Measurements from ENCODE around the gene HSPA1B. TPM values are rescaled to one million over a fixed set of nuclear protein-coding genes. Genes with fewer than 3 reads are reported as not detected.

The HSPA1B gene
- polyA plus RNA-seq, 1 donor from 2014 or later = 120 TPM

DNA sequence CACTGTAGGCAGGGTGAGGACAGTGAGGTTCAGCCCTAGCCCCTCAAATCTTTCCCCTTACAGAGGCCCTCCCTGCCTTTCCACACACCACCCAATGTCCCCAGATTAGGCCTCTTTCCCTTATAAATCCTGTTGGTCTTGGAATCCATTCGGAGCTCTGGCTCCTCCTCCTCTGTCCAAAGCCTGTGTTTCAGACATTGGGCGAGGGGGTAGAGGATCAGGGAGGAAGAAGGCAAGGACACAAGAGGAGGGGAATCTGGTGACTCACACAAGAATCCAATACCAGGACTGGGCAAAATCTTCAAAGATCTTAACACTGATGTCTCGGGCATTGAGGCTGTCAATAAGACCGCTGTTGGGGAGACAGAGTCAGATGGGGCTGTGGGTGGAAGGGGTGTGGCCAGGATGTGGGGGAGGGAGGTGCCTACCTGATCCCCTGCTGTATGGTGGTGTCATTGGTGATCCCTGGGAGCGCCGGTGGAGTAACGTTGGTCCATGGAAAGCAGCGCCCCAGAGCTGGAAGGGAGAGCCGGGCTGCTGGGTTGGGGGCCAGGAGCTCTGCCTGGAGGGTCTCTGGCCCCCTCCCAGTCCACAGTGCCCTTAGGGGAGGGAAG, 43.6 kb downstream of the HSPA1B start (continued):
- TF ChIP-seq, protein P1, sequence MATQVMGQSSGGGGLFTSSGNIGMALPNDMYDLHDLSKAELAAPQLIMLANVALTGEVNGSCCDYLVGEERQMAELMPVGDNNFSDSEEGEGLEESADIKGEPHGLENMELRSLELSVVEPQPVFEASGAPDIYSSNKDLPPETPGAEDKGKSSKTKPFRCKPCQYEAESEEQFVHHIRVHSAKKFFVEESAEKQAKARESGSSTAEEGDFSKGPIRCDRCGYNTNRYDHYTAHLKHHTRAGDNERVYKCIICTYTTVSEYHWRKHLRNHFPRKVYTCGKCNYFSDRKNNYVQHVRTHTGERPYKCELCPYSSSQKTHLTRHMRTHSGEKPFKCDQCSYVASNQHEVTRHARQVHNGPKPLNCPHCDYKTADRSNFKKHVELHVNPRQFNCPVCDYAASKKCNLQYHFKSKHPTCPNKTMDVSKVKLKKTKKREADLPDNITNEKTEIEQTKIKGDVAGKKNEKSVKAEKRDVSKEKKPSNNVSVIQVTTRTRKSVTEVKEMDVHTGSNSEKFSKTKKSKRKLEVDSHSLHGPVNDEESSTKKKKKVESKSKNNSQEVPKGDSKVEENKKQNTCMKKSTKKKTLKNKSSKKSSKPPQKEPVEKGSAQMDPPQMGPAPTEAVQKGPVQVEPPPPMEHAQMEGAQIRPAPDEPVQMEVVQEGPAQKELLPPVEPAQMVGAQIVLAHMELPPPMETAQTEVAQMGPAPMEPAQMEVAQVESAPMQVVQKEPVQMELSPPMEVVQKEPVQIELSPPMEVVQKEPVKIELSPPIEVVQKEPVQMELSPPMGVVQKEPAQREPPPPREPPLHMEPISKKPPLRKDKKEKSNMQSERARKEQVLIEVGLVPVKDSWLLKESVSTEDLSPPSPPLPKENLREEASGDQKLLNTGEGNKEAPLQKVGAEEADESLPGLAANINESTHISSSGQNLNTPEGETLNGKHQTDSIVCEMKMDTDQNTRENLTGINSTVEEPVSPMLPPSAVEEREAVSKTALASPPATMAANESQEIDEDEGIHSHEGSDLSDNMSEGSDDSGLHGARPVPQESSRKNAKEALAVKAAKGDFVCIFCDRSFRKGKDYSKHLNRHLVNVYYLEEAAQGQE (IDR thresholded peaks at IDR 0.05; ENCODE audit: borderline replicate concordance) = no peak
- TF ChIP-seq TAF1 (IDR thresholded peaks at IDR 0.05; ENCODE audit: low read depth) (no peak), POLR2AphosphoS5 (IDR thresholded peaks at IDR 0.05) (no peak)

DNA sequence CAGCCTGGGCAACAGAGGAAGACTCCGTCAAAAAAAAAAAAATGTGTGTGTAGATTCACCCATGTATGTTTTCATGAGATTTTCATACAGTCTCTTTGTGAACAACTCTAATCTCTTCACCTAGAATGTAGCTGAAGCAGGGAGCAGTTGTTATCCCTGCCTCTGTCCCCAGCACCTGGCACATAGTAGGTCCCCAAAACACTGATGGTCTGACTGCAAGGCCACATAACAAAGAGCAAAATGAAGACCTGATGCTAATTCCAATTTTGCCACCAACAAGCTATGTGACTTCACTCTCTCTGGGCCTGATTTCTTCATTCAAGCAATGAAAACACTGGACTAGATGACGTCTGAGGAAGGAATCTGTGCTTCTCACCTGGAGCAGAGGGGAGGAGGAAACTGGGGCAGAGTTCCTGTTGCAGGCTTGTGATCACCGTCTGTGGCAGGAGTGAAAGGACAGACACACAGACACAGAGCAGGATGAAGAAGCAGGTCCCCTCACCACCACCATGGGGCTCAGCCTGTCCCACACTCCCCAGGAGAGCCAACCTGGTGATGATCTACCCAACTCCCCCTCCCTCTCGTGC, 46.6 kb downstream of the HSPA1B start:
- no peak overlapping the region for H2AFZ ChIP-seq (ENCODE audit: low read depth, low read length)
- H3K27ac ChIP-seq (ENCODE audit: low read length) = no peak overlapping the region
- no peaks in the 10 kb centered on the region for H3F3A ChIP-seq (ENCODE audit: insufficient read depth, low read length, poor library complexity, severe bottlenecking)
- TF ChIP-seq, protein P2, sequence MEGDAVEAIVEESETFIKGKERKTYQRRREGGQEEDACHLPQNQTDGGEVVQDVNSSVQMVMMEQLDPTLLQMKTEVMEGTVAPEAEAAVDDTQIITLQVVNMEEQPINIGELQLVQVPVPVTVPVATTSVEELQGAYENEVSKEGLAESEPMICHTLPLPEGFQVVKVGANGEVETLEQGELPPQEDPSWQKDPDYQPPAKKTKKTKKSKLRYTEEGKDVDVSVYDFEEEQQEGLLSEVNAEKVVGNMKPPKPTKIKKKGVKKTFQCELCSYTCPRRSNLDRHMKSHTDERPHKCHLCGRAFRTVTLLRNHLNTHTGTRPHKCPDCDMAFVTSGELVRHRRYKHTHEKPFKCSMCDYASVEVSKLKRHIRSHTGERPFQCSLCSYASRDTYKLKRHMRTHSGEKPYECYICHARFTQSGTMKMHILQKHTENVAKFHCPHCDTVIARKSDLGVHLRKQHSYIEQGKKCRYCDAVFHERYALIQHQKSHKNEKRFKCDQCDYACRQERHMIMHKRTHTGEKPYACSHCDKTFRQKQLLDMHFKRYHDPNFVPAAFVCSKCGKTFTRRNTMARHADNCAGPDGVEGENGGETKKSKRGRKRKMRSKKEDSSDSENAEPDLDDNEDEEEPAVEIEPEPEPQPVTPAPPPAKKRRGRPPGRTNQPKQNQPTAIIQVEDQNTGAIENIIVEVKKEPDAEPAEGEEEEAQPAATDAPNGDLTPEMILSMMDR (IDR thresholded peaks at IDR 0.05; ENCODE audit: poor library complexity, severe bottlenecking) = no peak
- TF ChIP-seq SMC3 (conservative IDR thresholded peaks at IDR 0.05; ENCODE audit: poor library complexity) (no peak), POLR2AphosphoS5 (IDR thresholded peaks at IDR 0.05) (no peak), EZH2 (IDR thresholded peaks at IDR 0.05; ENCODE audit: borderline replicate concordance, insufficient read depth, low read length, poor library complexity, severe bottlenecking) (no peak), EP300 (conservative IDR thresholded peaks at IDR 0.05; ENCODE audit: poor library complexity, severe bottlenecking) (no peak)
- H4K20me1 ChIP-seq (ENCODE audit: insufficient read depth) = no peaks in the 10 kb centered on the region
- no peaks in the 10 kb centered on the region for H3K27me3 ChIP-seq (ENCODE audit: insufficient read depth, low read depth, low read length)
- no peaks in the 10 kb centered on the region for H3K36me3 ChIP-seq (ENCODE audit: insufficient read depth, low read length)
- H3K79me2 ChIP-seq (replicated peaks; ENCODE audit: insufficient read depth, low read length) = no peaks in the 10 kb centered on the region
- no peak overlapping the region for H3K4me2 ChIP-seq (ENCODE audit: low read length)
- H3K4me3 ChIP-seq (ENCODE audit: low read length) = no peak overlapping the region
- no peaks in the 10 kb centered on the region for H3K9me3 ChIP-seq (ENCODE audit: low read length)
- H3K9ac ChIP-seq (ENCODE audit: low read length) = no peak overlapping the region
- H3K9me2 ChIP-seq (ENCODE audit: insufficient read depth, low read length) = no peaks in the 10 kb centered on the region

DNA sequence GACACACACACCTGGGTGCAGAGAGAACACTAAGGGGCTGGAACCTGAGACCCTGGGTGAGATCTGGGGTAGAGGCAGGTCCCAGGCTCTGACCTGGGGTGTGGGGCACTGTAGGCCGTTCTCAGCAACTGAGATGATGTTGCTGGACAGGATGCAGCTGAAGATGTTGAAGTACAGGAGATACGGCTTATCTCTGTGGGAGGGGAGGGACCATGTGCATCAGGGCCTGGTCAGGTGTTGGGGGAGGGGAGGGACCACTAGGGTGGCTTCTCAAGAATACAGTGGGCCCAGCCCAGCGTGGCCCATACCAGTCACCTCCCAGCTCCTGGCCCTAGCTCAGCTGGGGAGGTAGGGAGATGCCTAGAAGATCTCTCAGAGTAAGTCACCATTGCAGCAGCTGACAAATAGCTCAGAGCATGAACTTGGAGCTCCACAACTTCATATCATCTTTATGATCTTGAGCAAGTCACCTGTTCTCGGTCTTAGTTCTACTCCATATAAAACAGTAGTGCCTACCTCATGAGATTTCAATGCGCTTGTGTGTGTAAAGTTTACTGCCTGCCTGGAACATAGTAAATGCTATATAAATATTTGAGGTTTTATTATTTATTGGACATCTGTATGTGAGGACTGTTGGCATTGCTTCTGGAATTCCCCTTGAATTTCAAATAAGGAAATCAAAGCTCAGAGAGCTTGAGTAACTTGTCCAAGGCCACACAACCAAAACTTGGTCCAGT, 47.5 kb downstream of the HSPA1B start:
- Histone ChIP-seq H2AFZ (ENCODE audit: low read depth, low read length) (no peak overlapping the region), H3K4me2 (ENCODE audit: low read length) (no peak overlapping the region), H3K9me3 (ENCODE audit: low read length) (no peaks in the 10 kb centered on the region), H3K36me3 (ENCODE audit: insufficient read depth, low read length) (no peaks in the 10 kb centered on the region), H3K27me3 (ENCODE audit: insufficient read depth, low read depth, low read length) (no peaks in the 10 kb centered on the region), H3K27ac (ENCODE audit: low read length) (no peak overlapping the region), H3K9ac (ENCODE audit: low read length) (no peak overlapping the region), H3K79me2 (replicated peaks; ENCODE audit: insufficient read depth, low read length) (no peaks in the 10 kb centered on the region), H3K4me3 (ENCODE audit: low read length) (no peak overlapping the region), H3K9me2 (ENCODE audit: insufficient read depth, low read length) (no peaks in the 10 kb centered on the region), H4K20me1 (ENCODE audit: insufficient read depth) (no peaks in the 10 kb centered on the region), H3F3A (ENCODE audit: insufficient read depth, low read length, poor library complexity, severe bottlenecking) (no peaks in the 10 kb centered on the region)
- no peak for TF ChIP-seq EP300 (conservative IDR thresholded peaks at IDR 0.05; ENCODE audit: poor library complexity, severe bottlenecking)
- no peak for TF ChIP-seq TAF1 (IDR thresholded peaks at IDR 0.05; ENCODE audit: low read depth)
- TF ChIP-seq, protein P1 (IDR thresholded peaks at IDR 0.05; ENCODE audit: borderline replicate concordance) = no peak
- TF ChIP-seq MXI1 (conservative IDR thresholded peaks at IDR 0.05; ENCODE audit: poor library complexity, severe bottlenecking) = no peak
- no peak for TF ChIP-seq POLR2AphosphoS5 (IDR thresholded peaks at IDR 0.05)
- TF ChIP-seq, protein P2 (IDR thresholded peaks at IDR 0.05; ENCODE audit: poor library complexity, severe bottlenecking) = no peak
- no peak for TF ChIP-seq RAD21 (conservative IDR thresholded peaks at IDR 0.05)
- TF ChIP-seq SMC3 (conservative IDR thresholded peaks at IDR 0.05; ENCODE audit: poor library complexity) = no peak
- TF ChIP-seq EZH2 (IDR thresholded peaks at IDR 0.05; ENCODE audit: borderline replicate concordance, insufficient read depth, low read length, poor library complexity, severe bottlenecking) = no peak

All from neural cell (in vitro differentiated cells).